ENCODE data around the gene TUBB4B.

Gene TUBB4B

DNA sequence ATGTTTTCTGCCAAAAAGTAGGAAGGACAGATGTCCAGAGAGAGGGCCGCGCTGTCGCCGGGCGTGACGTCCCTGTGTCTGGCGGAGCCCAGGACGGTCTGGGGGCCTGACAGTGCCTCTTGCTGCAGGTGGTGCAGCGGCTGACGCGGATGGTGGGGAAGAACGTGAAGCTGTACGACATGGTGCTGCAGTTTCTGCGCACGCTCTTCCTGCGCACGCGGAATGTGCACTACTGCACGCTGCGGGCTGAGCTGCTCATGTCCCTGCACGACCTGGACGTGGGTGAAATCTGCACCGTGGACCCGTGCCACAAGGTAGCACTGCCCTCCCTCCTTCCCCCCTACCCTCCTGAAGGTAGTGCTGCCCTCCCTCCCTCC, 21.8 kb downstream of the TUBB4B start:
- Mint-ChIP-seq H3K4me1 (ENCODE audit: low read depth) (peaks cover 2% of the 10 kb centered on the region), H3K27ac (no peak overlapping the region), H3K36me3 (peaks cover 5% of the 10 kb centered on the region)

DNA sequence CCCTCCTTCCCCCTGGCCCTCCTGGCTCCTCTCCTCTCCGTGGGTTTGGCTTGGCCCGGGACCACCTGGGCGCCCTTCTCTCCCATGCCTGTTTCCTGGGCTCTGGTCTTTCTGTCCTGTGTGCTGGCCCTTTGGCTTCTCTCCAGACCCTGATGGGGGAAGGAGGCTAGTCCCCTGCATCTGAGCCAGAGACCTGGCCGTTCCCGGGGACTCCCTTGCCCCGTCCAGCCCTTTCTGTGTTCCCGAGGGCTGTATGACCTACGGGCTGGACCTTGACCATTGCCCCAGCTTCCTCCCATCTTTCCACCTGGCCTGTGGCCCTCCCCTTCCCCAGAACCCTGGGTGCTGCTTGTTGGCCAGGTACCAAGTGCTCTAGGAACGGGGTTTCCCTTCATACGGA, 22.4 kb downstream of the TUBB4B start:
- Mint-ChIP-seq H3K36me3 (peaks cover 5% of the 10 kb centered on the region), H3K4me3 (no peak overlapping the region), H3K27ac (no peak overlapping the region), H3K9me3 (ENCODE audit: low read depth) (no peaks in the 10 kb centered on the region), H3K4me1 (ENCODE audit: low read depth) (peaks cover 2% of the 10 kb centered on the region), H3K27me3 (no peaks in the 10 kb centered on the region)

More for the DNA sequence above, 21.8 kb downstream of the TUBB4B start:
- H3K27me3 Mint-ChIP-seq: no peaks in the 10 kb centered on the region
- H3K9me3 Mint-ChIP-seq (ENCODE audit: low read depth): no peaks in the 10 kb centered on the region
- no peak overlapping the region for H3K4me3 Mint-ChIP-seq

DNA sequence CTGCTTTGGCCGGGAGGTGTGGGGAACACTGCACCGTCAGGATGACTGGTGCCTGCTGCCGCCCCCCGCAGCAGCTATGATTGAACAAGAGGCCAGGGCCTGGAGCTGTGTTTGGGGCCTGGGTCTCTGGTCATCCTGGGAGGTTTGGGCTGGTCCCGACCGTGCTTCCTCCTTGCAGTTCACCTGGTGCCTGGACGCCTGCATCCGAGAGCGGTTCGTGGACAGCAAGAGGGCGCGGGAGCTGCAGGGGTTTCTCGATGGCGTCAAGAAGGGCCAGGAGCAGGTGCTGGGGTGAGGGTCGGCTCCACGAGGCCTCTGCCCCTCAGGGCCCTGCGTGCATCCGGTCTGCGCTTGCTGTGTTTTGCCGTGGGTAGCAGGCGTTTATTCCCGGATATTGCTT, 23.0 kb downstream of the TUBB4B start:
- H3K36me3 Mint-ChIP-seq: peaks cover 10% of the 10 kb centered on the region
- H3K9me3 Mint-ChIP-seq (ENCODE audit: low read depth): no peaks in the 10 kb centered on the region
- H3K4me3 Mint-ChIP-seq: no peak overlapping the region
- H3K4me1 Mint-ChIP-seq (ENCODE audit: low read depth): peaks cover 2% of the 10 kb centered on the region
- H3K27ac Mint-ChIP-seq: no peak overlapping the region
- H3K27me3 Mint-ChIP-seq: no peaks in the 10 kb centered on the region

DNA sequence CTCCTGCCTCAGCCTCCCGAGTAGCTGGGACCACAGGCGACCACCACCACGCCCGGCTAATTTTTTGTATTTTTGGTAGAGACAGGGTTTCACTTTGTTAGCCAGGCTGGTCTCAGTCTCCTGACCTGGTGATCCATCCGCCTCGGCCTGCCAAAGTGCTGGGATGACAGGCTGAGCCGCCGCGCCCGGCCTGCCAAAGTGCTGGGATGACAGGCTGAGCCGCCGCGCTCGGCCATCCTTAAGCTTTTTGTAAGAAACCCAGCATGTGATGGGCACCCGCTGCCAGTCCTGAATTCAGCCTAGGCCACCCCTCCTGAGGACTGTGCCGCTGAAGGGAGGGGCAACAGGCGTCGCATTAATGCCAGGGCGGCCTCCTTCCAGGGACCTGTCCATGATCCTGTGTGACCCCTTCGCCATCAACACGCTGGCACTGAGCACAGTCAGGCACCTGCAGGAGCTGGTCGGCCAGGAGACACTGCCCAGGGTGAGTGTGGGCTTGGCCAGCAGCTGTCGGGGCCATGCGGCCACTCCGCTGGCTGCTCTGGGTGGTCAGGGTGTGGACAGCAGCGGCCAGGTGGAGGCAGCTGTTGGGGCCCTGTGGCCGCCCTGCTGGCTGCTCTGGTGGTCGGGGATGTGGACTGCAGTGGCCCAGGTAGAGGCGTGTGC, 24.5 kb downstream of the TUBB4B start:
- Mint-ChIP-seq H3K27me3 (no peaks in the 10 kb centered on the region), H3K9me3 (ENCODE audit: low read depth) (no peaks in the 10 kb centered on the region), H3K4me3 (no peak overlapping the region), H3K4me1 (ENCODE audit: low read depth) (peaks cover 2% of the 10 kb centered on the region), H3K27ac (no peak overlapping the region), H3K36me3 (peaks cover 17% of the 10 kb centered on the region)

DNA sequence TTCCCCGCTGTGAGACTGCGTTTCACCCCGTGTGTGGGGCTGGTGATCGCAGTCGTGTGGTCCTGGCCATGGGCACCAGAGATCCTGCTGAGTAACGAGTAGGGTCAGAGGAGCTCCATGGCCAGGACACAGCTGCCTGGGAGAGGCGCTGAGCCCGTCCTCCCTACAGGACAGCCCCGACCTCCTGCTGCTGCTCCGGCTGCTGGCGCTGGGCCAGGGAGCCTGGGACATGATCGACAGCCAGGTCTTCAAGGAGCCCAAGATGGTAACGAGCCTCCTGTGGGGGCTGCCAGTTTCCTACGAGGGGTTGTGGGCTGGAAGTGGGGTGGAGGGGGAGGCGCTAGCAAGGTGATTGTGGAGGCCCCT, 25.1 kb downstream of the TUBB4B start:
- no peak overlapping the region for H3K27ac Mint-ChIP-seq
- H3K27me3 Mint-ChIP-seq: no peaks in the 10 kb centered on the region
- H3K36me3 Mint-ChIP-seq: peaks cover 17% of the 10 kb centered on the region
- H3K4me1 Mint-ChIP-seq (ENCODE audit: low read depth): peaks cover 3% of the 10 kb centered on the region
- H3K9me3 Mint-ChIP-seq (ENCODE audit: low read depth): no peaks in the 10 kb centered on the region
- no peak overlapping the region for H3K4me3 Mint-ChIP-seq

DNA sequence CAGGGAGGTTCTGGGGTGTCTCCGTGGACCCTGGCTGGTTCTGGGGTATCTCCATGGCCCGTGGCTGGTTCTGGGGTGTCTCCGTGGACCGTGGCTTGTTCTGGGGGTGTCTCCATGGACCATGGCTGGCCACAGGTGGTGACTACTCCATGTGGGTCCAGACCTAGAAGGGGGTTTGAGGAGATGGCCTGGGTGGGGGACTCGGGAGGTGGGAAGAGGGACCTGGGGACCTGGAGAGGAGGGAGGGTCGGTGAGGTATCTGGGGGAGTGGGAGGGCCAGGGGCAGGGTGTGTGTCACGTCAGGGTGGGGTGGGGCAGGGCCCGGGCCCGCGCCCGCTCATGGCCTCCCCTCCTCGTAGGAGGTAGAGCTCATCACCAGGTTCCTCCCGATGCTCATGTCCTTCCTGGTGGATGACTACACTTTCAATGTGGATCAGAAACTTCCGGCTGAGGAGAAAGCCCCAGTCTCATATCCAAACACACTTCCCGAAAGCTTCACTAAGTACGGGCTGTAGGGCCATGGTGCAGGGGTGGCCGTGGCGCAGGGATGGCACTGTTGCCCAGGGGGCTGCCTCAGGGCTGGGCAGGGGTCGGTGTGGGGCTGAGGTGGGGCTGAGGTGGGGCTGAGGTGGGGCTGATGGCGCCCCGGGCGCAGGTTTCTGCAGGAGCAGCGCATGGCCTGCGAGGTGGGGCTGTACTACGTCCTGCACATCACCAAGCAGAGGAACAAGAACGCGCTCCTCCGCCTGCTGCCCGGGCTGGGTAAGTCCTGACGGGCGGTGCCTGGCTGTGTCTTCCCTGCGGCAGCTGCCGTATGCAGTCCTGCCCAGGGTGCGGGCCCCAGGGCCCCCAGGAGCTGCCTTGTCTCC, 25.7 kb downstream of the TUBB4B start:
- peaks cover 6% of the 10 kb centered on the region for H3K4me1 Mint-ChIP-seq (ENCODE audit: low read depth)

DNA sequence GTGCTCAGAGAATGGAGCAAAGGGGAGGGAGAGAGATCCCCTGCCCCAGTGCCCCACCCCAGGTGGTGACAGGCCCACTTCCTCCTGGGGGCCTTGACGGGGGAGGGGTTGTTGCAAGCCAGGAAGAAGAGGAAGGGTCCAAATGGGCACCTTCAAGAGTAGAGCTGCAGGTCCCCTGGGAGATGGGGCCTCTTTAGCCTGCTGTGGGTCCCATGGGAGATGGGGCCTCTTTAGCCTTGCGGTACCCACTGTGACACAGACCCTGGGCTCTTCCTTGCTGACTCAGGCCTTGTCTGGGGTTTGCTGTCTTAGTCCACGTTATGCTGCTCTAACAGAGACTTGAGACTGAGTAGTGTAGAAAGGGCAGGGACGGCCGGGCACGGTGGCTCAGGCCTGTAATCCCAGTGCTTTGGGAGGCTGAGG, 26.9 kb downstream of the TUBB4B start:
- Mint-ChIP-seq H3K27ac (no peak overlapping the region), H3K27me3 (no peaks in the 10 kb centered on the region), H3K9me3 (ENCODE audit: low read depth) (no peaks in the 10 kb centered on the region), H3K4me1 (ENCODE audit: low read depth) (peaks cover 6% of the 10 kb centered on the region), H3K36me3 (peaks cover 12% of the 10 kb centered on the region), H3K4me3 (no peak overlapping the region)

More for the DNA sequence above, 25.7 kb downstream of the TUBB4B start:
- Mint-ChIP-seq H3K27me3 (no peaks in the 10 kb centered on the region), H3K9me3 (ENCODE audit: low read depth) (no peaks in the 10 kb centered on the region), H3K27ac (no peak overlapping the region), H3K4me3 (no peak overlapping the region), H3K36me3 (peaks cover 13% of the 10 kb centered on the region)

DNA sequence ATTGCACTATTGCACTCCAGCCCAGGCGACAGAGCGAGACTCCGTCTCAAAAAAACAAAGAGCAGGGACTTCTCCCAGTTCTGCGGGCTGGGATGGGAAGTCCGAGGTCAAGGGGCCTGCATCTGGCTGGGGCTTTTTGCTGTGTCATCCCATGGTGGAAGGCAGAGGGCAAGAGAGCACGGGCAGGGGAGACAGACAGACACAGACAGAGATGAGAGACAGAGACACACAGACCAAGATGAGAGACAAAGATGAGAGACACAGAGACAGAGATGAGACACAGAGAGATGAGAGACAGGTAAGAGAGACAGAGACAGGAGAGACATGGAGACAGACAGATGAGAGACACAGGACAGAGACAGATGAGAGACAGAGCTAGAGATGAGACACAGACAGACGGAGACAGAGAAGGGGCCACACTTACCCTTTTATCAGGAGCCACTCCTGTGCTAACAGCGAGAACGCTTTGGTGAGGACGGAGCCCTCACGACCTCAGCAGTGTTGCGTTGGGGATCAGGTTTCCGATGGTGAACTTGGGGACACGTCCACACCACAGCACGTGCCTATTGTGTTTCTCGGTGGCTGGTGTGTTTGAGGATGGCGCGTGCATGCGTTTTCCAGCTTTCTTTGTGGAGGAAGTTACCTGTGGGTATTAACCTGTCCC, 27.6 kb downstream of the TUBB4B start:
- Mint-ChIP-seq H3K4me1 (ENCODE audit: low read depth) (peaks cover 6% of the 10 kb centered on the region), H3K27ac (no peak overlapping the region), H3K4me3 (no peak overlapping the region), H3K27me3 (no peaks in the 10 kb centered on the region), H3K9me3 (ENCODE audit: low read depth) (no peaks in the 10 kb centered on the region), H3K36me3 (peaks cover 12% of the 10 kb centered on the region)

DNA sequence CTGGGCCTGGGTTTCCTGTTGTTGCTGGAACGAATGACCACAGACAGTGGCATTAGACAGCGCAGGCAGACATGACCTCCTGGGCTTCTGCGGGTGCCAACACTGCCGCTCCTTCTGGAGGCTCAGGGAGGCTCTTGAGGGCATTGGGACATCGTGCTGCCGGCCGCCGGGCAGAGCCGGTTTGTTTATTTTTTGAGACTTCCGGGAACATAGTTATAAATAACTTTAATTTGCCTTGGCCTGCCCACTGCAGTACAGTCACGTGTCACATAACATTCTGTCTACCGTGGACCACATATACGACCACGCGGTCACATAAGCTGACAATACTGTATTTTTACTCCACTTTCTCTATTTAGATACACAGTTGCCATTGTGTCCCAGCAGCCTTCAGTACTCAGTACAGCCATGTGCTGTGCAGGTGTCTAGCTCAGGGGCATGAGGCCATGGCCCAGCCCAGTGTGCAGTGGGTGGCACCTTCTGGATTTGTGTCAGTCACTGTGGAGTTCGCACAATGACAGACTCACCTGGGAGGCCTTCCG, 28.2 kb downstream of the TUBB4B start:
- peaks cover 12% of the 10 kb centered on the region for H3K36me3 Mint-ChIP-seq
- no peaks in the 10 kb centered on the region for H3K27me3 Mint-ChIP-seq
- H3K27ac Mint-ChIP-seq: no peak overlapping the region
- H3K9me3 Mint-ChIP-seq (ENCODE audit: low read depth): no peaks in the 10 kb centered on the region
- H3K4me1 Mint-ChIP-seq (ENCODE audit: low read depth): peaks cover 6% of the 10 kb centered on the region
- H3K4me3 Mint-ChIP-seq: no peak overlapping the region

DNA sequence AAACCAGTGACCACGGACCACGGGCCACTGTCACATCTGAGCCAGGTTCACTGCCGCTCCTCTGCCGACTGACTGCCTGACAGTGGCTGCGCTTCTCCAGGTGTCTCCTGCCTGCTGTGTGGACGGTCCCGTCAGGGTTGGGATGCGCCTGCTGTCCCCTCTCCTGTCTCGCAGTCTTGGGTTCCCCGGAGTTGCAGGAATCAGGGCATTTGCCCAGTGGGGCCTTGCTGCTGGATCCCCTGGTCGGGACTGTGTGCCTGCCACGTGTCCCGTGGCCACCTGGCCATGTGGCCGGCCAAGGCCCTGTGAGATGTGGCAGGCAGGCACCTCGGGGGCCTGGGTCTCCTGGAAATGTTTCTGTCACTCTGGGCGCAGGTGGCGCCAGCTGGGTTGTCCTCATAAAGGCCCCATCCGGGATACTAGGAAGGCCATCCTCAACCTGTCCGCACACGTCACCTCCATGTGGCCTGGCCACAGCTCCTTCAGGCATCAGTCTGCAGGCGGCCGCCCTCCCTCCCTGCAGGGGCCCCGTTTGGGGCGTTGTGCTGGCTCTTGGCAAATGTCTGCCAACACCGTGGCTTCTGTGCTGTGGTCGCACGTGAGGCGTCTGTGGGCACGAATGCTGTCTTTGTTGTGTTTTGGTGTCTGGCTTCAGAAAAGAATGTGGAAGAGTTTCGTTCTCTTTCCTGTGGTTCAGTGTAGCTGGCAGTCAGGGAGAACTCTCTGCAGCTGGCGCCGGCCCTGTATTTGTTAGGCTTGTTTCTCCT, 30.0 kb downstream of the TUBB4B start:
- Mint-ChIP-seq H3K27me3 (no peaks in the 10 kb centered on the region), H3K36me3 (peaks cover 12% of the 10 kb centered on the region), H3K9me3 (ENCODE audit: low read depth) (no peaks in the 10 kb centered on the region), H3K4me1 (ENCODE audit: low read depth) (peaks cover 14% of the 10 kb centered on the region), H3K27ac (peak overlapping the region; percentile 2), H3K4me3 (peak overlapping the region; percentile 4)

DNA sequence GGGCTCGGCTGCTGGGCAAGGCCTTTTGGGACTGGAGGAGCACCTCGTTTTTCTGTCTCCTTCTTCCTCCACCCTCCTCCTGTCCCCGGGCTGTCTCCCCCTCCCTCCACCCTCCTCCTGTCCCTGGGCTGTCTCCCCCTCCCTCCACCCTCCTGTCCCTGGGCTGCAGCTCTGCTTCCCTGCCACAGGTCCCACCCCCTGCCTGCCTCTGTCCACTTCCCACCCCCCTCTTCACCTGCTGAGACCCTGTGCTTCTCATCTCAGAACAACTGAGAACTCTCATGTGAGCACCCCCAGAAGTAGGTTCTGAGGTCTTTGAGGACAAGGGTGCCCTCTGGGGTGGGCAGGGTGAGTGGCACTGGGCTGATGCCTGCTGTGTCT, 30.6 kb downstream of the TUBB4B start:
- H3K36me3 Mint-ChIP-seq: peaks cover 12% of the 10 kb centered on the region
- no peaks in the 10 kb centered on the region for H3K9me3 Mint-ChIP-seq (ENCODE audit: low read depth)
- H3K4me1 Mint-ChIP-seq (ENCODE audit: low read depth): peaks cover 14% of the 10 kb centered on the region
- H3K4me3 Mint-ChIP-seq: peak overlapping the region; percentile 4
- no peaks in the 10 kb centered on the region for H3K27me3 Mint-ChIP-seq
- H3K27ac Mint-ChIP-seq: no peak overlapping the region

DNA sequence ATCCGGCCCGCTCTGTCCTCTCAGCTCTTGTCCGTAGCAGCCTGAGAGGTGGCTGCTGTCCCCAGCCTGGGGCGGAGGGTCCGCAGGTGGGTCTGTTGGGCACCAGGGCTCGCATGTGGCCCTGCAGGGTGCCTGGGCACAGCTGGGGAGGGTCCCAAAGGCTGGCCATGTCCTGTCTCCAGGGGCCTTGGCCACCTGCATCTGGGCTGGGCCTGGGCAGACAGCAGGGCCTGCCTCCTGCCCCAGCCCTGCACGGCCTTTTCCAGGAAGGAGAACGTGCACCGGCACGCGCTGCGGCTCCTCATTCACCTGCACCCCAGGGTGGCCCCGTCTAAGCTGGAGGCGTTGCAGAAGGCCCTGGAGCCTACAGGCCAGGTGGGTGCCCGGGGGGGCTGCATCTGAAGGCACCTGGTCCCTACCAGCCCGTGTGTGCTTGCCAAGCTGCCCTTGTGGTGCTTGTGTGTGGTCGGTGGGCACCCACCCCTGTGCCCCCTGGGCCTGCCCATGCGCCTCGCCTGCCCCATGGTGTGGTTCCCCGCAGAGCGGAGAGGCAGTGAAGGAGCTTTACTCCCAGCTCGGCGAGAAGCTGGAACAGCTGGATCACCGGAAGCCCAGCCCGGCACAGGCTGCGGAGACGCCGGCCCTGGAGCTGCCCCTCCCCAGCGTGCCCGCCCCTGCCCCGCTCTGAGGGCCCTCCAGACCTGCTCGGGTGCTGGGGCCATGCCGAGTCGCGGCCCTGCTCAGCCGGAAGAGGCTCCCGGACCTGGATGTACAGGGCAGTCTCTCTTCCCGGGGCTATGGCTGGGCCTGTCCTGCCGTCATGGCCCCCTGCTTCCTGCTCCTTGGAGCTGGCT, 31.4 kb downstream of the TUBB4B start:
- H3K27me3 Mint-ChIP-seq: no peaks in the 10 kb centered on the region
- H3K9me3 Mint-ChIP-seq (ENCODE audit: low read depth): no peaks in the 10 kb centered on the region
- H3K4me1 Mint-ChIP-seq (ENCODE audit: low read depth): peaks cover 14% of the 10 kb centered on the region
- no peak overlapping the region for H3K27ac Mint-ChIP-seq
- peaks cover 12% of the 10 kb centered on the region for H3K36me3 Mint-ChIP-seq
- no peak overlapping the region for H3K4me3 Mint-ChIP-seq

DNA sequence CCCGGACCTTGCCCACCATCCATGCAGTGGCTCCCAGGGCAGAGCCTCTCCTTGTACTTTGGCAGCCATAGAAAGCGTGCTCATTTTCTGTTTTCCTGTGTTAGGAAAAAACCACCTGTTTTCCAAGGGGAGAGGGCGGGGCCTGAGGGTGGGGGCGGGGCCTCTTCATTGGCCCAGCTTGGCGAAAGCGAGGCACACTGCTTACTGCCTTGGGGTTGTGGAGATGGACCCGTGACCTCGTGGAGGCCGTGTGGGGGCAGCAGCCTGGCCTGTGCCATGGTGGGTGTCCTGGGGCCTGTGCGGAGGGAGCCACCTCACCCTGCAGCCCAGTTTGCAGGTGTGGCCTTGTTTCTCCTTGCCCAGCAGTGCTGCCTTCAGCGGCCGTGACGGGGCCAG, 32.0 kb downstream of the TUBB4B start:
- no peak overlapping the region for H3K27ac Mint-ChIP-seq
- H3K36me3 Mint-ChIP-seq: peaks cover 12% of the 10 kb centered on the region
- H3K4me3 Mint-ChIP-seq: no peak overlapping the region
- no peaks in the 10 kb centered on the region for H3K27me3 Mint-ChIP-seq
- H3K4me1 Mint-ChIP-seq (ENCODE audit: low read depth): peaks cover 14% of the 10 kb centered on the region
- H3K9me3 Mint-ChIP-seq (ENCODE audit: low read depth): no peaks in the 10 kb centered on the region
